Stomach (tissue), 4 donors: Measurements from ENCODE around the gene ALKBH2.

ENCODE experiments used
- CTCF ChIP-seq, 7 experiments: fragments of 450-650 bp in 4 of 7; fragments of 200-600 bp in 3 of 7; sonication (generic) in 3 of 7; IDR thresholded peaks; one replicate each; pipeline ENCODE4 v1.5.1; 2016 to 2019; ENCODE audit warnings: antibody characterized with exemption in 7 of 7, control low read depth in 2 of 7, mild to moderate bottlenecking in 1 of 7
- EP300 ChIP-seq: sonication (generic); formaldehyde crosslinking; IDR thresholded peaks from one replicate; pipeline ENCODE4 v1.6.1; 2017; ENCODE audit warnings: antibody characterized with exemption
- POLR2A ChIP-seq, 4 donors: fragments of 450-650 bp; IDR thresholded peaks; one replicate each; pipeline ENCODE4 v1.6.1; 2016; ENCODE audit warnings: antibody characterized with exemption in 4 of 4, control low read depth in 2 of 4, mild to moderate bottlenecking in 1 of 4, moderate library complexity in 1 of 4

GRCh38 chr12:109064143-109064542, 29.1 kb downstream of the ALKBH2 start:
- TF ChIP-seq POLR2A (IDR thresholded peaks at IDR 0.05), result no peak
- TF ChIP-seq CTCF (IDR thresholded peaks at IDR 0.05), result no peak
- TF ChIP-seq EP300, result no peak
